K562 (cell line): Measurements from ENCODE around the gene FOXL2NB. TPM values are rescaled to one million over a fixed set of nuclear protein-coding genes. Genes with fewer than 3 reads are reported as not detected.
A peak's percentile ranks its signal among the peaks of the same experiment; 100 is the strongest.

Experiments
- ATF7 ChIP-seq: fragments of 450-650 bp; IDR thresholded peaks from 2 replicates; pipeline ENCODE4 v1.7.1; 2014; ENCODE audit warnings: mild to moderate bottlenecking, moderate library complexity
- CC2D1A ChIP-seq: fragments of 450-650 bp; IDR thresholded peaks from 2 replicates; pipeline ENCODE4 v1.6.1; 2017; ENCODE audit warnings: mild to moderate bottlenecking
- L3MBTL2 ChIP-seq: fragments of 450-650 bp; IDR thresholded peaks from 2 replicates; pipeline ENCODE4 v1.6.1; 2016; ENCODE audit warnings: mild to moderate bottlenecking, moderate library complexity
- MTA1 ChIP-seq: fragments of 450-650 bp; IDR thresholded peaks from 2 replicates; pipeline ENCODE4 v1.6.1; 2017; ENCODE audit warnings: borderline replicate concordance
- PBX2 ChIP-seq, 2 experiments: IDR thresholded peaks in 1 of 2; conservative IDR thresholded peaks in 1 of 2; 2 replicates each; pipeline ENCODE4 v1.6.1; 2016; ENCODE audit warnings: low read depth in 2 of 2, mild to moderate bottlenecking in 1 of 2, missing compliant biosample characterization in 1 of 2, missing genetic modification characterization in 1 of 2, moderate library complexity in 1 of 2
- ZNF311 ChIP-seq: fragments of 250-450 bp; sonication (Bioruptor Pico); IDR thresholded peaks from 2 replicates; pipeline ENCODE4 v1.4.0; 2020; ENCODE audit warnings: mild to moderate bottlenecking, moderate library complexity
- ZNF431 ChIP-seq: sonication (generic); formaldehyde crosslinking; IDR thresholded peaks from 2 replicates; pipeline ENCODE4 v1.8.0; 2022; ENCODE audit warnings: mild to moderate bottlenecking, missing genetic modification reagents
- ZNF436 ChIP-seq: fragments of 250-450, 450-650 bp; sonication (Bioruptor Pico); formaldehyde crosslinking; IDR thresholded peaks from 2 replicates; pipeline ENCODE4 v1.7.0; 2020; ENCODE audit warnings: mild to moderate bottlenecking
- polyA plus RNA-seq, 8 experiments: library from polyadenylated mRNA; depleted of rRNA in 4 of 8; stranded (reverse) in 5 of 8; unstranded in 3 of 8; fragments of >200 nt; fragmentation: Nextera tagmentation in 2 of 8; fragmentation: Illumina TruSeq in 1 of 8; extraction: Ambion mirVana in 2 of 8; extraction: Trizol in 1 of 8; gene quantifications; 2 replicates each; pipeline versions ENCODE4 v1.2.1 to v1.2.3, GENCODE V29; 2011 to 2014; ENCODE audit warnings: inconsistent platforms in 1 of 8, missing spikeins in 1 of 8
- total RNA-seq, 7 experiments: library from RNA; depleted of rRNA in 6 of 7; stranded (reverse); fragments of >200 nt in 6 of 7; fragmentation: Illumina TruSeq in 2 of 7; extraction: Trizol in 2 of 7; gene quantifications; 2 replicates each; pipeline versions ENCODE4 v1.2.1 to v1.2.3, GENCODE V29; 2011 to 2021; ENCODE audit warnings: low replicate concordance in 1 of 7
- TF ChIP-seq, protein P1 (sequence below): fragments of 250-450 bp; sonication (Bioruptor Pico); IDR thresholded peaks from 2 replicates; pipeline ENCODE4 v1.4.0; 2020; ENCODE audit warnings: mild to moderate bottlenecking, moderate library complexity, borderline replicate concordance
- TF ChIP-seq, protein P2 (sequence below): fragments of 250-450 bp; sonication (Bioruptor Pico); IDR thresholded peaks from 2 replicates; pipeline ENCODE4 v1.5.0; 2020; ENCODE audit warnings: mild to moderate bottlenecking, borderline replicate concordance

Gene FOXL2NB
- total and polyA plus RNA-seq, 9 of the 15 experiments (the other 6 are each of a cell fraction or from before 2014, with no cell fraction given): 0.71 to 17.4 (median 9.0) TPM

DNA sequence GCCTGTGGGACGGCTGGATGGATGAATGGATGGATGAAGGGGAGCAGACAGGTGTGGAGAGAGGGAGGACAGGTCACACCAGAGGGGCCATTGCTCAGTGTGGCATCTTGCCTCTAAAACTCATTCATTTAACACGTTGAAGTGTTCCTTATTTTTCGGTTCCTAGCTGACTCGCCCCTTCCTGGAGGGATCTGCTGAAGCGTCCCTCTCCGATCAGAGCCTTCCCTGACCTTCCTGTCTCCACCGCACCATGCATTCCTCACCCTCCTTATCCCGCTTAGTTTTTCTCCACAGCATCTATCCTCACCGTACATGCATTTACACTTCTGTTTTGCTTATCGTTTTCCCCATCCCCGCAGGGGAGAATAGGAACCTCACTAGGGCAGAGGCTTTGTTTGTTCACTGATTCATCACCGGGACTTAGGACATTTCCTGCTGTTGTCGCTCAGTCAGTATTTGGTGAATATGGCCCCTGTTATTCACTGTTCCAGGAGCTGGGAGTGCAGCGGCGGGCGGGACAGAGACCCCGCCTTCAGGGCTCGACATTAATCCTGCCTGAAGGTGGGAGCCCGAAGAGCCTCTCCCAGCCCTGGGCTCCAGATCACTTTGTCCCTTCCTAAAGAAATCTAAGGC lies 32.0 kb upstream of the FOXL2NB start (continued):
- no peak for TF ChIP-seq PBX2 (CRISPR knock-in tag; IDR thresholded peaks at IDR 0.05; ENCODE audit: low read depth)
- 0 out of 2 replicates have a peak, but pooled peaks have one; percentile 12 for TF ChIP-seq PBX2 (tag; conservative IDR thresholded peaks at IDR 0.05; ENCODE audit: low read depth)
- TF ChIP-seq ZNF311 (CRISPR knock-in tag): peak; percentile 67; the same call in 1 of the 2 replicates
- peak; percentile 43; the same call in 1 of the 2 replicates for TF ChIP-seq MTA1
- TF ChIP-seq ZNF431 (CRISPR knock-in tag): no peak
- TF ChIP-seq, protein P1, sequence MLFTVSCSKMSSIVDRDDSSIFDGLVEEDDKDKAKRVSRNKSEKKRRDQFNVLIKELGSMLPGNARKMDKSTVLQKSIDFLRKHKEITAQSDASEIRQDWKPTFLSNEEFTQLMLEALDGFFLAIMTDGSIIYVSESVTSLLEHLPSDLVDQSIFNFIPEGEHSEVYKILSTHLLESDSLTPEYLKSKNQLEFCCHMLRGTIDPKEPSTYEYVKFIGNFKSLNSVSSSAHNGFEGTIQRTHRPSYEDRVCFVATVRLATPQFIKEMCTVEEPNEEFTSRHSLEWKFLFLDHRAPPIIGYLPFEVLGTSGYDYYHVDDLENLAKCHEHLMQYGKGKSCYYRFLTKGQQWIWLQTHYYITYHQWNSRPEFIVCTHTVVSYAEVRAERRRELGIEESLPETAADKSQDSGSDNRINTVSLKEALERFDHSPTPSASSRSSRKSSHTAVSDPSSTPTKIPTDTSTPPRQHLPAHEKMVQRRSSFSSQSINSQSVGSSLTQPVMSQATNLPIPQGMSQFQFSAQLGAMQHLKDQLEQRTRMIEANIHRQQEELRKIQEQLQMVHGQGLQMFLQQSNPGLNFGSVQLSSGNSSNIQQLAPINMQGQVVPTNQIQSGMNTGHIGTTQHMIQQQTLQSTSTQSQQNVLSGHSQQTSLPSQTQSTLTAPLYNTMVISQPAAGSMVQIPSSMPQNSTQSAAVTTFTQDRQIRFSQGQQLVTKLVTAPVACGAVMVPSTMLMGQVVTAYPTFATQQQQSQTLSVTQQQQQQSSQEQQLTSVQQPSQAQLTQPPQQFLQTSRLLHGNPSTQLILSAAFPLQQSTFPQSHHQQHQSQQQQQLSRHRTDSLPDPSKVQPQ (CRISPR knock-in tag): no peak
- no peak for TF ChIP-seq ZNF436 (CRISPR knock-in tag)
- TF ChIP-seq L3MBTL2: peak; percentile 47
- no peak for TF ChIP-seq CC2D1A
- TF ChIP-seq ATF7: peak; percentile 61
- TF ChIP-seq, protein P2, sequence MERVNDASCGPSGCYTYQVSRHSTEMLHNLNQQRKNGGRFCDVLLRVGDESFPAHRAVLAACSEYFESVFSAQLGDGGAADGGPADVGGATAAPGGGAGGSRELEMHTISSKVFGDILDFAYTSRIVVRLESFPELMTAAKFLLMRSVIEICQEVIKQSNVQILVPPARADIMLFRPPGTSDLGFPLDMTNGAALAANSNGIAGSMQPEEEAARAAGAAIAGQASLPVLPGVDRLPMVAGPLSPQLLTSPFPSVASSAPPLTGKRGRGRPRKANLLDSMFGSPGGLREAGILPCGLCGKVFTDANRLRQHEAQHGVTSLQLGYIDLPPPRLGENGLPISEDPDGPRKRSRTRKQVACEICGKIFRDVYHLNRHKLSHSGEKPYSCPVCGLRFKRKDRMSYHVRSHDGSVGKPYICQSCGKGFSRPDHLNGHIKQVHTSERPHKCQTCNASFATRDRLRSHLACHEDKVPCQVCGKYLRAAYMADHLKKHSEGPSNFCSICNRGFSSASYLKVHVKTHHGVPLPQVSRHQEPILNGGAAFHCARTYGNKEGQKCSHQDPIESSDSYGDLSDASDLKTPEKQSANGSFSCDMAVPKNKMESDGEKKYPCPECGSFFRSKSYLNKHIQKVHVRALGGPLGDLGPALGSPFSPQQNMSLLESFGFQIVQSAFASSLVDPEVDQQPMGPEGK (CRISPR knock-in tag): no peak
